SK-N-SH (cell line): Measurements from ENCODE around the gene NHS.

ENCODE experiments used
- FOSL2 ChIP-seq: IDR thresholded peaks from 2 replicates; pipeline ENCODE4 v1.4.0; 2012; ENCODE audit warnings: low read depth, mild to moderate bottlenecking, moderate library complexity, borderline replicate concordance
- FOXM1 ChIP-seq: IDR thresholded peaks from 2 replicates; pipeline ENCODE4 v1.4.0; 2012; ENCODE audit warnings: low read depth, mild to moderate bottlenecking
- GABPA ChIP-seq: IDR thresholded peaks from 2 replicates; pipeline ENCODE4 v1.4.0; 2012; ENCODE audit warnings: low read depth, mild to moderate bottlenecking
- MEF2A ChIP-seq: IDR thresholded peaks from 2 replicates; pipeline ENCODE4 v1.4.0; 2012; ENCODE audit warnings: low read depth, borderline replicate concordance
- NRF1 ChIP-seq: IDR thresholded peaks from 2 replicates; pipeline ENCODE4 v1.6.1; 2012; ENCODE audit warnings: low read depth, mild to moderate bottlenecking, low read length
- POLR2AphosphoS5 ChIP-seq: IDR thresholded peaks from 2 replicates; pipeline ENCODE4 v1.6.1; 2012; ENCODE audit warnings: low read depth, low read length
- RAD21 ChIP-seq: IDR thresholded peaks from 2 replicates; pipeline ENCODE4 v1.6.1; 2012; ENCODE audit warnings: mild to moderate bottlenecking, low read length
- RFX5 ChIP-seq: IDR thresholded peaks from 2 replicates; pipeline ENCODE4 v1.6.1; 2012; ENCODE audit warnings: mild to moderate bottlenecking, improper control_type of control experiment, low read length
- TAF1 ChIP-seq: IDR thresholded peaks from 2 replicates; pipeline ENCODE4 v1.6.1; 2012; ENCODE audit warnings: low read depth, mild to moderate bottlenecking, low read length, moderate library complexity, borderline replicate concordance
- TF ChIP-seq, protein P1 (sequence below): fragments of 200-600 bp; sonication (generic); IDR thresholded peaks from 2 replicates; pipeline ENCODE4 v1.6.1; 2017; ENCODE audit warnings: antibody characterized with exemption, mild to moderate bottlenecking, moderate library complexity
- TF ChIP-seq, protein P2 (sequence below): fragments of 150-350 bp; IDR thresholded peaks from 2 replicates; pipeline ENCODE4 v1.6.1; 2017; ENCODE audit warnings: antibody characterized with exemption, low read length, low read depth, borderline replicate concordance
- TF ChIP-seq, protein P3 (sequence below): IDR thresholded peaks from 2 replicates; pipeline ENCODE4 v1.6.1; 2012; ENCODE audit warnings: mild to moderate bottlenecking, low read depth, low read length, moderate library complexity

DNA sequence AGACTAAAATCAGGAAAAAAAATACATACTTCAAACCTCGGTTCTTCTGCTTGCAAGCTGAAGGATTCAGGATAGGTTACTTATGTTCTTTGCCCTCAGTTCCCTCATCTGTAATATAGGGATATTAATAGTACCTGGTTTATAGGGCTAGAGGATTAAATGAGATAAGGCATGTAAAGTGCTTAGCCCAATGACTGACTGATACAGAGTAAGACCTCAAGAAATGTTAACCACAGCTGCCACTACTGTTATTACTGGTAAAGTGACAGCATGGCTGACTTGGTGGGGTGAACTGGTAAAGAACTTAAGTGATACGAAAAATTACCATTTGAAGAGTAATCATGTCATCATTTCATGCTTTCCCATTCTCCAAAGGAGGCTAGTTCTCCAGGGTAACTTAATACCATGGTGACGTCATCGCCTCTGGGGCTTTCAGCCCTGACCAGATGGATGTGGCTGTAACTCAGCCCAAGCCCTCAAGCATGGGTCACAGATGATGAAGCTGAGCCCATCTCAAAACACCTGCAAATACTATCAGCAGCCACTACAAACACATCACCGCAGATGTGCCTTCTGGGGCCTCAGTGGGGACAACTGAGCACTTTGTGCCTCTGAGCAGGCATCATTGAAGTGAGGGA lies 317.8 kb downstream of the NHS start:
- TF ChIP-seq GABPA = no peak
- no peak for TF ChIP-seq RAD21
- TF ChIP-seq, protein P1, sequence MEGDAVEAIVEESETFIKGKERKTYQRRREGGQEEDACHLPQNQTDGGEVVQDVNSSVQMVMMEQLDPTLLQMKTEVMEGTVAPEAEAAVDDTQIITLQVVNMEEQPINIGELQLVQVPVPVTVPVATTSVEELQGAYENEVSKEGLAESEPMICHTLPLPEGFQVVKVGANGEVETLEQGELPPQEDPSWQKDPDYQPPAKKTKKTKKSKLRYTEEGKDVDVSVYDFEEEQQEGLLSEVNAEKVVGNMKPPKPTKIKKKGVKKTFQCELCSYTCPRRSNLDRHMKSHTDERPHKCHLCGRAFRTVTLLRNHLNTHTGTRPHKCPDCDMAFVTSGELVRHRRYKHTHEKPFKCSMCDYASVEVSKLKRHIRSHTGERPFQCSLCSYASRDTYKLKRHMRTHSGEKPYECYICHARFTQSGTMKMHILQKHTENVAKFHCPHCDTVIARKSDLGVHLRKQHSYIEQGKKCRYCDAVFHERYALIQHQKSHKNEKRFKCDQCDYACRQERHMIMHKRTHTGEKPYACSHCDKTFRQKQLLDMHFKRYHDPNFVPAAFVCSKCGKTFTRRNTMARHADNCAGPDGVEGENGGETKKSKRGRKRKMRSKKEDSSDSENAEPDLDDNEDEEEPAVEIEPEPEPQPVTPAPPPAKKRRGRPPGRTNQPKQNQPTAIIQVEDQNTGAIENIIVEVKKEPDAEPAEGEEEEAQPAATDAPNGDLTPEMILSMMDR = no peak
- TF ChIP-seq FOXM1 = no peak
- TF ChIP-seq, protein P2, sequence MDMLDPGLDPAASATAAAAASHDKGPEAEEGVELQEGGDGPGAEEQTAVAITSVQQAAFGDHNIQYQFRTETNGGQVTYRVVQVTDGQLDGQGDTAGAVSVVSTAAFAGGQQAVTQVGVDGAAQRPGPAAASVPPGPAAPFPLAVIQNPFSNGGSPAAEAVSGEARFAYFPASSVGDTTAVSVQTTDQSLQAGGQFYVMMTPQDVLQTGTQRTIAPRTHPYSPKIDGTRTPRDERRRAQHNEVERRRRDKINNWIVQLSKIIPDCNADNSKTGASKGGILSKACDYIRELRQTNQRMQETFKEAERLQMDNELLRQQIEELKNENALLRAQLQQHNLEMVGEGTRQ = no peak
- no peak for TF ChIP-seq FOSL2
- TF ChIP-seq POLR2AphosphoS5 = no peak
- no peak for TF ChIP-seq TAF1
- no peak for TF ChIP-seq NRF1
- TF ChIP-seq, protein P3, sequence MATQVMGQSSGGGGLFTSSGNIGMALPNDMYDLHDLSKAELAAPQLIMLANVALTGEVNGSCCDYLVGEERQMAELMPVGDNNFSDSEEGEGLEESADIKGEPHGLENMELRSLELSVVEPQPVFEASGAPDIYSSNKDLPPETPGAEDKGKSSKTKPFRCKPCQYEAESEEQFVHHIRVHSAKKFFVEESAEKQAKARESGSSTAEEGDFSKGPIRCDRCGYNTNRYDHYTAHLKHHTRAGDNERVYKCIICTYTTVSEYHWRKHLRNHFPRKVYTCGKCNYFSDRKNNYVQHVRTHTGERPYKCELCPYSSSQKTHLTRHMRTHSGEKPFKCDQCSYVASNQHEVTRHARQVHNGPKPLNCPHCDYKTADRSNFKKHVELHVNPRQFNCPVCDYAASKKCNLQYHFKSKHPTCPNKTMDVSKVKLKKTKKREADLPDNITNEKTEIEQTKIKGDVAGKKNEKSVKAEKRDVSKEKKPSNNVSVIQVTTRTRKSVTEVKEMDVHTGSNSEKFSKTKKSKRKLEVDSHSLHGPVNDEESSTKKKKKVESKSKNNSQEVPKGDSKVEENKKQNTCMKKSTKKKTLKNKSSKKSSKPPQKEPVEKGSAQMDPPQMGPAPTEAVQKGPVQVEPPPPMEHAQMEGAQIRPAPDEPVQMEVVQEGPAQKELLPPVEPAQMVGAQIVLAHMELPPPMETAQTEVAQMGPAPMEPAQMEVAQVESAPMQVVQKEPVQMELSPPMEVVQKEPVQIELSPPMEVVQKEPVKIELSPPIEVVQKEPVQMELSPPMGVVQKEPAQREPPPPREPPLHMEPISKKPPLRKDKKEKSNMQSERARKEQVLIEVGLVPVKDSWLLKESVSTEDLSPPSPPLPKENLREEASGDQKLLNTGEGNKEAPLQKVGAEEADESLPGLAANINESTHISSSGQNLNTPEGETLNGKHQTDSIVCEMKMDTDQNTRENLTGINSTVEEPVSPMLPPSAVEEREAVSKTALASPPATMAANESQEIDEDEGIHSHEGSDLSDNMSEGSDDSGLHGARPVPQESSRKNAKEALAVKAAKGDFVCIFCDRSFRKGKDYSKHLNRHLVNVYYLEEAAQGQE = no peak
- TF ChIP-seq RFX5 = no peak
- TF ChIP-seq MEF2A = no peak
